Progenitor cell of endocrine pancreas (in vitro differentiated cells): ENCODE results near the gene AQP1. TPM values are rescaled to one million over a fixed set of nuclear protein-coding genes. Genes with fewer than 3 reads are reported as not detected.

Source experiments
- DNase-seq: peaks from one replicate; pipeline ENCODE4 v3.0.0; 2021; ENCODE audit warnings: low spot score; ENCODE audit not compliant: unreplicated experiment
- H3K27ac Mint-ChIP-seq: 2 replicates; pipeline ENCODE4 v1.8.0; 2021; ENCODE audit warnings: mild to moderate bottlenecking, moderate library complexity, mixed read lengths
- H3K27me3 Mint-ChIP-seq: 2 replicates; pipeline ENCODE4 v1.8.0; 2021; ENCODE audit warnings: mixed read lengths
- H3K36me3 Mint-ChIP-seq: 2 replicates; pipeline ENCODE4 v1.8.0; 2022; ENCODE audit warnings: mixed read lengths; ENCODE audit not compliant: insufficient read depth
- H3K4me1 Mint-ChIP-seq: 2 replicates; pipeline ENCODE4 v1.8.0; 2021; ENCODE audit warnings: low read depth, mixed read lengths
- H3K4me3 Mint-ChIP-seq: 2 replicates; pipeline ENCODE4 v1.8.0; 2021; ENCODE audit warnings: low read depth, mild to moderate bottlenecking, moderate library complexity, mixed read lengths
- H3K9me3 Mint-ChIP-seq: 2 replicates; pipeline ENCODE4 v1.8.0; 2021; ENCODE audit warnings: low read depth, mixed read lengths
- total RNA-seq: library from RNA; stranded (reverse); gene quantifications from 2 replicates; pipeline ENCODE4 v1.2.1, GENCODE V29; 2021
- TF ChIP-seq, protein P1 (sequence below): fragments of 200-600 bp; sonication (generic); IDR thresholded peaks from one replicate; pipeline ENCODE4 v1.5.0; 2021; ENCODE audit warnings: antibody characterized with exemption, mild to moderate bottlenecking; ENCODE audit not compliant: unreplicated experiment

Gene AQP1
- total RNA-seq, 1 donor from 2014 or later = 1.3 TPM

DNA sequence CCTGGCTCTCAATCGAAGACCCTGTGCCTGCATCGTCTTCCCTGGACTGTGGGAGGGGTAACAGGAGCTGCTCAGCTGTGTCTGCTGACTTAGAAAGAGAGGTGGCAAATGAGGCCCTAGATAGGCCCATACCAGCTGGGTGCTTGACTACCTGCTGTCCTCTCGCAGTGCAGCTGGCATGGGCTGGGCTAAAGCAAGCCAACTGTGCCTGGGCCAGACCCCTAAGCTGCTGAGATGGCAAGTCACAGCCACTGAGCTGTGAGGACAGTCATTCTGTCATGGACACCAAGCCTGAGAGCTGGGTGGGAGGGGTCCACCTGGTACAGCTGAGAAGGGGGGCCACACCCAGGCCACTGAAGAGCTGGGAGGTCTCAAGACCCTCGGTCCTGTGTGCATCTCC lies 45.8 kb upstream of the AQP1 start:
- no peaks in the 10 kb centered on the region for H3K27me3 Mint-ChIP-seq
- H3K9me3 Mint-ChIP-seq = no peaks in the 10 kb centered on the region
- H3K36me3 Mint-ChIP-seq = peaks cover 2% of the 10 kb centered on the region
- no peak overlapping the region for H3K27ac Mint-ChIP-seq
- H3K4me1 Mint-ChIP-seq = peaks cover 14% of the 10 kb centered on the region
- TF ChIP-seq, protein P1, sequence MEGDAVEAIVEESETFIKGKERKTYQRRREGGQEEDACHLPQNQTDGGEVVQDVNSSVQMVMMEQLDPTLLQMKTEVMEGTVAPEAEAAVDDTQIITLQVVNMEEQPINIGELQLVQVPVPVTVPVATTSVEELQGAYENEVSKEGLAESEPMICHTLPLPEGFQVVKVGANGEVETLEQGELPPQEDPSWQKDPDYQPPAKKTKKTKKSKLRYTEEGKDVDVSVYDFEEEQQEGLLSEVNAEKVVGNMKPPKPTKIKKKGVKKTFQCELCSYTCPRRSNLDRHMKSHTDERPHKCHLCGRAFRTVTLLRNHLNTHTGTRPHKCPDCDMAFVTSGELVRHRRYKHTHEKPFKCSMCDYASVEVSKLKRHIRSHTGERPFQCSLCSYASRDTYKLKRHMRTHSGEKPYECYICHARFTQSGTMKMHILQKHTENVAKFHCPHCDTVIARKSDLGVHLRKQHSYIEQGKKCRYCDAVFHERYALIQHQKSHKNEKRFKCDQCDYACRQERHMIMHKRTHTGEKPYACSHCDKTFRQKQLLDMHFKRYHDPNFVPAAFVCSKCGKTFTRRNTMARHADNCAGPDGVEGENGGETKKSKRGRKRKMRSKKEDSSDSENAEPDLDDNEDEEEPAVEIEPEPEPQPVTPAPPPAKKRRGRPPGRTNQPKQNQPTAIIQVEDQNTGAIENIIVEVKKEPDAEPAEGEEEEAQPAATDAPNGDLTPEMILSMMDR = no peak
- DNase-seq = no peak
- no peak overlapping the region for H3K4me3 Mint-ChIP-seq

DNA sequence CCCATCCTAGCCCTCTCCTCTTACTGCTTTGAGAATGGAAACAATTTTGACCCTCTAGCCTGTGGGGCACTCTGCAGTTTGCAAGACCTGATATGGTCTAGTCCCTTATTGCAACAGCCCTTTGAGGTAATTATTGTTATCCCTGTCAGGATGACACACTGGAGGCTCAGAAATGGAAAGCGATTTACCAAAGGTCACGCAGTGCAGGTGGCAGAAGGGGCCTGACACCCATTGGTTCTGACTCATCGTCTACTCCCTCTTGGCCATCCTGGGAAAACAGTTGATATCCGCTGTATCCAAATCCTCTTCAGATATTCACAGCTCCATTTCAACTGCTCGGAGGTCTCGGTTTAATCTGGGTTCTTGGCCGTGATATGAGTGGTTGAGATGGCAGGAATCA lies 44.7 kb upstream of the AQP1 start:
- no peak overlapping the region for H3K27ac Mint-ChIP-seq

GRCh38 chr7:30867483-30867882 lies 44.2 kb upstream of the AQP1 start:
- TF ChIP-seq, protein P1 = no peak
- peaks cover 2% of the 10 kb centered on the region for H3K36me3 Mint-ChIP-seq
- H3K4me1 Mint-ChIP-seq = peaks cover 14% of the 10 kb centered on the region
- no peaks in the 10 kb centered on the region for H3K9me3 Mint-ChIP-seq
- no peak for DNase-seq
- H3K27me3 Mint-ChIP-seq = no peaks in the 10 kb centered on the region
- no peak overlapping the region for H3K4me3 Mint-ChIP-seq
- H3K27ac Mint-ChIP-seq = no peak overlapping the region

More for the DNA sequence above, 44.7 kb upstream of the AQP1 start:
- Mint-ChIP-seq H3K36me3 (peaks cover 2% of the 10 kb centered on the region), H3K9me3 (no peaks in the 10 kb centered on the region), H3K27me3 (no peaks in the 10 kb centered on the region), H3K4me3 (no peak overlapping the region), H3K4me1 (peaks cover 14% of the 10 kb centered on the region)
- DNase-seq = no peak
- TF ChIP-seq, protein P1 = no peak

GRCh38 chr7:30869794-30870611 lies 41.6 kb upstream of the AQP1 start:
- Mint-ChIP-seq H3K9me3 (no peaks in the 10 kb centered on the region), H3K4me1 (peaks cover 14% of the 10 kb centered on the region), H3K27me3 (no peaks in the 10 kb centered on the region), H3K36me3 (no peaks in the 10 kb centered on the region), H3K4me3 (no peak overlapping the region), H3K27ac (no peak overlapping the region)
- TF ChIP-seq, protein P1 = no peak
- DNase-seq = no peak

GRCh38 chr7:30870821-30871518 lies 40.7 kb upstream of the AQP1 start:
- Mint-ChIP-seq H3K36me3 (peaks cover 2% of the 10 kb centered on the region), H3K4me1 (peaks cover 14% of the 10 kb centered on the region), H3K27me3 (no peaks in the 10 kb centered on the region), H3K4me3 (no peak overlapping the region), H3K9me3 (no peaks in the 10 kb centered on the region), H3K27ac (no peak overlapping the region)
- TF ChIP-seq, protein P1 = no peak
- DNase-seq = no peak
